HG03175 (cell line): ENCODE data around the gene FAM171A1.

ENCODE experiments used
- ATAC-seq: cut with Tn5 transposase; IDR thresholded peaks from one replicate; pipeline ENCODE4 v1.9.1; 2021; ENCODE audit warnings: mild to moderate bottlenecking, moderate library complexity; ENCODE audit not compliant: unreplicated experiment

The FAM171A1 gene

GRCh38 chr10:15252396-15252795, 118.7 kb downstream of the FAM171A1 start:
- no peak for ATAC-seq

- ATAC-seq = no peak
Observed at GRCh38 chr10:15251791-15252380, 119.2 kb downstream of the FAM171A1 start.

- ATAC-seq = no peak
Observed at GRCh38 chr10:15245530-15245929, 125.6 kb downstream of the FAM171A1 start.

- ATAC-seq = no peak
Observed at GRCh38 chr10:15244635-15245197, 126.4 kb downstream of the FAM171A1 start.

- ATAC-seq = no peak
Observed at GRCh38 chr10:15242261-15242840, 128.7 kb downstream of the FAM171A1 start.

GRCh38 chr10:15241306-15241705, 129.8 kb downstream of the FAM171A1 start:
- no peak for ATAC-seq

GRCh38 chr10:15238555-15239335, 132.3 kb downstream of the FAM171A1 start:
- ATAC-seq = no peak

GRCh38 chr10:15237351-15237750, 133.7 kb downstream of the FAM171A1 start:
- no peak for ATAC-seq

GRCh38 chr10:15236340-15236739, 134.7 kb downstream of the FAM171A1 start:
- no peak for ATAC-seq

GRCh38 chr10:15232279-15232678, 138.8 kb downstream of the FAM171A1 start:
- ATAC-seq = no peak

GRCh38 chr10:15231426-15231825, 139.7 kb downstream of the FAM171A1 start:
- no peak for ATAC-seq

GRCh38 chr10:15230257-15230656, 140.8 kb downstream of the FAM171A1 start:
- no peak for ATAC-seq

- no peak for ATAC-seq
Observed at GRCh38 chr10:15229268-15229667, 141.8 kb downstream of the FAM171A1 start.

- no peak for ATAC-seq
Observed at GRCh38 chr10:15228426-15228825, 142.7 kb downstream of the FAM171A1 start.

GRCh38 chr10:15227611-15228372, 143.3 kb downstream of the FAM171A1 start:
- no peak for ATAC-seq

GRCh38 chr10:15225511-15225910, 145.6 kb downstream of the FAM171A1 start:
- no peak for ATAC-seq

GRCh38 chr10:15224948-15225347, 146.1 kb downstream of the FAM171A1 start:
- ATAC-seq = no peak

GRCh38 chr10:15223174-15223573, 147.9 kb downstream of the FAM171A1 start:
- ATAC-seq = no peak

GRCh38 chr10:15222511-15222910, 148.6 kb downstream of the FAM171A1 start:
- ATAC-seq = no peak

- no peak for ATAC-seq
Observed at GRCh38 chr10:15220445-15220844, 150.6 kb downstream of the FAM171A1 start.

GRCh38 chr10:15216700-15217099, 154.4 kb downstream of the FAM171A1 start:
- no peak for ATAC-seq
